Transverse colon (tissue), 3 donors: ENCODE data around the gene FAM83E.

Source experiments
- POLR2A ChIP-seq: fragments of 450-650 bp; IDR thresholded peaks from one replicate; pipeline ENCODE4 v1.6.1; 2016; ENCODE audit warnings: antibody characterized with exemption, mild to moderate bottlenecking, moderate library complexity
- POLR2AphosphoS5 ChIP-seq, 3 donors: sonication (generic); formaldehyde crosslinking; IDR thresholded peaks; one replicate each; pipeline ENCODE4 v1.6.1; 2016; ENCODE audit warnings: antibody characterized with exemption in 3 of 3

GRCh38 chr19:48637948-48638830, 23.3 kb upstream of the FAM83E start:
- TF ChIP-seq POLR2AphosphoS5 (IDR thresholded peaks at IDR 0.05) (peak in 2 of 3 donors; percentile 76 to 84), POLR2A (peak; percentile 80)
